Iris pigment epithelial cell (primary cell): Measurements from ENCODE around the gene SRRT.

Source experiments
- DNase-seq: peaks from one replicate; pipeline ENCODE4 v3.0.0-alpha.2; 2011; ENCODE audit warnings: low read depth

The SRRT gene

DNA sequence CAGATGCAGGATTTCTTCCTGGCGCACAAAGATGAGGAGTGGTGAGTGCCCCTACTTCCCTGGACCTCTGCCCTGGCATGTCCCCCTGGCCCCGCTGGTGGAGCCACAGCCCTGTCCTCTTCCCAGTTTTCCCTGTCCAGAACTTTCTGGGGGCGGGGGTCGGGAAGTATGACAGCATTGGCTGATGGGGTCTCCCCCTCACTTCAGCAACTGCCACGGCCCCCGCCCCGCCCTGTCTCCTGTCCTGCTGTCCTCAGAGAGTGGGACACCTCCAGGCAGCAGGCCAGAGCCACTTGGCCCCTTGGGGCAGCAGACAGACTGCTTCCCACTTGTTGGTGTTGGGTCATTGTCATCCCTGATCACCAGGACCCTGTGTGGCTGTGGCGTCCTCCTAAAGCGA, 7.3 kb downstream of the SRRT start:
- no peak for DNase-seq

DNA sequence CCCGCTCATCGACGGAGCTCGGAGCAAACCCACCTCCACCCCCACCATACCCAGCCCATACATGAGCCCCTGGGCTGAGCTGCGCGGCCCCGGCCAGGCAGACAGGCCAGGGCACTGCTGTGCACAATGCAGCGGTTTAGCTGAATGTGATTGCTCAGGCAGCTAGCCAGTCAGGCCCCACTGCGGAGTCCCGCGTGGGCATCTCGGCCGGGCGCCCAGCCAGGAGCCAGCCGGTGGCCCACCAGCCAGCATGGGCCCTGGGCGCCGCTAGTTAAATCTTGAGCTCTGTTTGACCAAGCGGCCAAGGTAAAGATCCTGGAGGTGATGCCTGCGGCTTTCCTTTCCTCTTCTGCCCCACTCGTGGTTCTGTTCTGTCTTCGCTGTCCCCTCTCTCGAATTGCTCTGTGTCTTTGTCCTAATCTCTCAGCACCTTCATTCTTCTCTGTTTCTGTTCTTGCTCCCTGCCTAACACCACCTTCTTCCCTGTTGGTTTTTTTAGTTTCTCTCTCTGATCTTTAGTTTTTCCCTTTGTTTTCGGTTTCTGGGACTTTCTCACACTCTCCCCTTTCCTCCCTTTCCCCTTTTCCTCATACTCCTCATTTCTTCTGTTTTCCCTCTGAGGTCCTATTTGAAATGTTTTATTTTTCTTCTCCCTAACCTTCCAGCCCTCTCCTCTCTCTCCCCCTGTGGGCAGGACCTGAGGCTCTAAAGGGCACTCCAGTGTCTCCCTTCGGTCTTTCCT, 8.1 kb downstream of the SRRT start:
- no peak for DNase-seq

DNA sequence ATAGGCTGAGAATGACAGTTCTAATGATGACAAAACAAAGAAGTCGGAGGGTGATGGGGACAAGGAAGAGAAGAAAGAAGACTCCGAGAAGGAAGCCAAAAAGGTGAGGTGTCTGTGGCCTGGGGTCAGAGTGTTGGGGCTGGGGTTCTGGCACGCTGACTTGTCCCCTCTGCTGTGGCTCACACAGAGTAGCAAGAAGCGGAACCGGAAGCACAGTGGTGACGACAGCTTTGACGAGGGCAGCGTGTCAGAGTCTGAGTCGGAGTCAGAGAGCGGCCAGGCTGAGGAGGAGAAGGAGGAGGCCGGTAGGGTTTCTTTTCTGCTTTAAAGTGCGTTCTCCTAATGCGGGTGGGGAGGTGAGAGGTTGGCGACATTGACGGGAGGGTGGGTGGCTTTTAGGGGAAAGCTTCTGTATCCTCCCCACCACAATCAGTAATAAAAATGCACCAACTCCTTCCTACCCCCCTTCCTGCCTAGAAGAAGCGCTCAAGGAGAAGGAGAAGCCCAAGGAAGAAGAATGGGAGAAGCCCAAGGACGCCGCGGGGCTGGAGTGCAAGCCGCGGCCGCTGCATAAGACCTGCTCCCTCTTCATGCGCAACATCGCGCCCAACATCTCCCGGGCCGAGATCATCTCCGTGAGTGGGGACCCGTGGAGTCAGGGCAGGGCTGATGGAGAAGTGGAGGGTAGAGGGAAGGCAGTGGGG, 10.0 kb downstream of the SRRT start:
- no peak for DNase-seq

DNA sequence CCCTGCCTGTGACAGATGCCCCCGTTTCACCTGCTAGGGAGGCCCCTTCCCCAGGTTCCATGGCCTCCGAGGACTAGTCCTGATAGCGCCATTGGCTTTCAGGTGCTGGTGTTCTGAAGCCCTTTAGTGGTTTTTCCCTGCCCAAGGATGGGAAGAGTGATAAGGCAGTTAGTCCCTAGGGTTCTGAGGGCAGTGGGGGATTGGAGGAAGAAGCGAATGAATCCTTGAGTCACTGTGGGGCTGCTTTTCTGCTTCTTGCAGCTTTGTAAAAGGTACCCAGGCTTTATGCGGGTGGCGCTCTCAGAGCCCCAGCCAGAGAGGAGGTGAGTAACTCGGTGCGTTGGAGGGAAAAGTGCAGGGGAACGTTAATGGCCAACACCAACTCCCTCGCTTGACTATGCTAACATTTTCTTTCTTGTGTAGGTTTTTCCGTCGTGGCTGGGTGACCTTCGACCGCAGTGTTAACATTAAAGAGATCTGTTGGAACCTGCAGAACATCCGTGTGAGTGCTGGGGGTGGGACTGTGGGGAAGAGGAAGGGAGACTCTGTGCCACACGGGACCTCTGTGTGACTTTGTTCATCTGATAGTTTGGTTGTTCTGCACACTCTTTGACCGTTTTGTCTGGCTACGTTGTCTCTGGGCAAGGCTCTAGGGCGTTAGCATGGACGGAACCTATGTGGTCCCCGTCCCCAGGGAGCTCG, 10.7 kb downstream of the SRRT start:
- DNase-seq: no peak

DNA sequence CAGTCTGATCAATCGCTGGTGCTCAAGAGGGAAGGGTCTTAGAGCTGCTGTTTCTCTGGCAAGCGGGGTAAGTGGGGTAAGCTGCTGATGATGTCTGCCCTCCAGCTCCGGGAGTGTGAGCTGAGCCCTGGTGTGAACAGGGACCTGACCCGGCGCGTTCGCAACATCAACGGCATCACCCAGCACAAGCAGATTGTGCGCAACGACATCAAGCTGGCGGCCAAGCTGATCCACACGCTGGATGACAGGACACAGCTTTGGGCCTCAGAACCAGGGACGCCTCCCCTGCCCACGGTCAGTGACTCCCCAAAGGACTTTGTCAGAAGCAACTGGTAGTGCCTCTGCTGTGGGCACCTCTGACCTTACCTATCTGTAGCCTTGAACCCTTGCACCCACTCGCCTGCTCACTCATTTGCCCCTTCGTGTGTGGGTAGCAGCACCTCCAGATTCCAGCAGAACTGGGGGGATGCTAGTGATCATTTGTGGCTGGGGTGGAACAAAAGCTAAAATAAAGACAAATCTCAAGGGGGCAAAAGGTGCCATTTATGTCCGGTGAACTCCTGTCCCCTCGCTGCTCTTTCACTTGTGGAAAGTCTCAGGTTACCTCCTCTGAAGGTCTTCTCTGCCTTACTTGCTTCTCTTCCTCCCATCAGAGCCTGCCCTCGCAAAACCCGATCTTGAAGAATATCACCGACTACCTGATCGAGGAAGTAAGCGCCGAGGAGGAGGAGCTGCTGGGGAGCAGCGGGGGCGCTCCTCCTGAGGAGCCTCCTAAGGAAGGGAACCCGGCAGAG, 11.4 kb downstream of the SRRT start:
- DNase-seq: no peak

DNA sequence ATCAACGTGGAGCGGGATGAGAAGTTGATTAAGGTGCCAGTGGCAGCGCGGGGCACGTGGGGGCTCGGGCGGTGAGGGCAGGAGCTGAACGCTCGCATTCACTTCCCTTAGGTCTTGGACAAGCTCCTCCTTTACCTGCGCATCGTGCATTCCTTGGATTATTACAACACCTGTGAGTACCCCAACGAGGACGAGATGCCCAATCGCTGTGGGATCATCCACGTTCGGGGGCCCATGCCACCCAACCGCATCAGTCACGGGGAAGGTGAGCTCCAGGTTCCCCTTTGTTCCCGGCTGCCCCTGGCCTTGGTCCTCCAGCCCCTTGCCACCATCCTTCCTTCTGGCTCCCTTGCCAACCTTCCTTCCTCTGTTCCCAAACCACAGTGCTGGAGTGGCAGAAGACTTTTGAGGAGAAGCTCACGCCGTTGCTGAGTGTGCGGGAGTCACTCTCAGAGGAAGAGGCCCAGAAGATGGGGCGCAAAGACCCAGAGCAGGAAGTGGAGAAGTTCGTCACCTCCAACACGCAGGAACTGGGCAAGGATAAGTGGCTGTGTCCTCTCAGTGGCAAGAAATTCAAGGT, 12.1 kb downstream of the SRRT start:
- DNase-seq: no peak

DNA sequence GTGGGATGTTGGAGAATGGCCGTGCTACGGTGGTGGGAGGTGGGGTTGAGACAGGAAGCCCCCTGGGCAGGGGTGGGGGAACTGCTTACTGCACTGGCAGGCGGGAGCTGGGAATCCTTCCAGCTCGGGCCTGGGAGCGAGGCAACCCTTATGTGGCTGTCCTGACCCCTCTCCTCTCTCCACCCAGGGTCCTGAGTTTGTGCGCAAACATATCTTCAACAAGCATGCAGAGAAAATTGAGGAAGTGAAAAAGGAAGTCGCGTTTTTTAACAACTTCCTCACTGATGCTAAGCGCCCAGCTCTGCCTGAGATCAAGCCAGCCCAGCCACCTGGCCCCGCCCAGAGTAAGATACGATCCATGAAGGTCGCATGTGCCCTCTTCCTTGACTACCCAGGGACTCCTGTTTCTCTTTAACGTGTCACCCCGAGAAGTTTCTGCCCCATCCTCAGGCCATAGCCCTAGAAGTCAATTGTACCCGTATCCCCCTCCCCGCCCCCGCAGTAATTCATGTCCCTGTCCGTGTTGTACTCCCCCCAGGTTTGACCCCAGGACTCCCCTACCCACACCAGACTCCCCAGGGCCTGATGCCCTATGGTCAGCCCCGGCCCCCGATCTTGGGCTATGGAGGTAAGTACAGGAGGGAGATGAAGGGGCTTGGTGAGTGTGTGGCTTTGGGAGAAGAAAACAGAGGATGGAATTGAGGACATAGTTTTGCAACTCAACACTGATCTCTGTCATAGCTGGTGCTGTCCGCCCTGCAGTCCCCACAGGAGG, 12.8 kb downstream of the SRRT start:
- no peak for DNase-seq

DNA sequence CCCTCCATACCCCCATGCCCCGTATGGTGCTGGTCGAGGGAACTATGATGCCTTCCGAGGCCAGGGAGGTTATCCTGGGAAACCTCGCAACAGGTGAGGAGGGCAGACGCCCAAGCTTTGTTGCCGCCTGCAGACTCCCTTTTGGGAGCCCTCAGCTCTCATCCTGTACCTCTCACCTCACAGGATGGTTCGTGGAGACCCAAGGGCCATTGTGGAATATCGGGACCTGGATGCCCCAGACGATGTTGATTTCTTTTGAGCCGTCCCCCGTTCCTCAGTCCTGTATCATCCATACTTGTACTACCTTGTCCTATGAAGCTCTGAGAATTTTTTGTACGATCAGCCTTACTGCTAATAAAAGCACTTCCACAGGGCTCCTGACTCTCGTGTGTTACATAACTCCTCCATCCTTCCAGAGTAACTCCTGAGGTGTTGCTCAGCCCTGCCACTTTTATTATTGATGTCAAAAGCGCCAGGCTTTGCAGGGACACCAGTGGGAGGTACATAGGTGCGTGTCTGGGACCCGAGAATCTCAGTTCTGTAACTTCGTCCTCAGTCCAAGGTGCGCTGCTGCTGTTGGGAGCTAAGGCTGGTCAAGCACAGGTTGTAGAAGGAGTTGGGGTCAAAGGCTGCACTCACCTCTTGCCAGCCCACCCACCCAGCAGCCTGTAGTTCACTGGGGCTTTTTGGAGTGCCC, 13.5 kb downstream of the SRRT start:
- peak; percentile 23 for DNase-seq

DNA sequence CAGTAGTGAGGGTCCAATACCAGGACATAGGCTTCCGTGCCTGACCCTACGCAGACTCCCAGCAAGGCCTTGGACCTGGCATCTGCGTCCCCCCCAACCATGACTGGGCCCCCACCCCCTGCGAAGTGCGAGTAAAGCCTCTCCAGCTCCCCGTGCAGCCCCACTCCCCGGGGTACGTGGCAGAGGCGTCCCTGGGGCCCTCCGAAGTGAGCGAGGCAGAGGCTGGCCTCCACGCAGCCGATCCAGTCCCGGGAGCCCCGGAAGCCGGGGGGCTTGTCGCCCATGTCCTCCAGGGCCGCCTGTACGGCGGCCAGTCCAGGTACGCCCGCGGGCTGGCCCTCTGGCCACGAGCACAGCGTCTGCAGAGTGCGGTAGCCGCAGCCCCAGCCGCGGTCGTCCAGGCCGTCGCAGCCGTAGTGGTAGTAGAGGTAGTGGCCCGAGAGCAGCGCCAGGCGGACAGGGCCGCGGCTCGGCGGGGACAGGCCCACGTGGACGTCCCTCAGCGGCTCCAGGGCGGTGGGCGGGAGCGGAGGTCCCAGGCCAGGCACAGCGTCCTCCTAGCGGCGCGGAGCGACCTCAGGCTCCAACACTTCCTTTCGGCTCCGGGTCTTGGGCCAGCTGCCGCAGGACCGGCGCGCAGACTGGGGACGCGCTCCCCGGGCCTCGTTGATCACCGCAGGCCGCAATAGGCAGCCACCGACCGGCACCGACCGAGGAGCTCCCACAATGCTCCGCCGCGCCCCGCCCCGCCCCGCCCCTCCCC, 14.3 kb downstream of the SRRT start, which contains the start of gene UFSP1:
UFSP1 (minus strand) TSS at position 728 of the 763 bp plus-strand sequence; CDS start at position 284, 444 bp downstream.
- DNase-seq: peak; percentile 11

DNA sequence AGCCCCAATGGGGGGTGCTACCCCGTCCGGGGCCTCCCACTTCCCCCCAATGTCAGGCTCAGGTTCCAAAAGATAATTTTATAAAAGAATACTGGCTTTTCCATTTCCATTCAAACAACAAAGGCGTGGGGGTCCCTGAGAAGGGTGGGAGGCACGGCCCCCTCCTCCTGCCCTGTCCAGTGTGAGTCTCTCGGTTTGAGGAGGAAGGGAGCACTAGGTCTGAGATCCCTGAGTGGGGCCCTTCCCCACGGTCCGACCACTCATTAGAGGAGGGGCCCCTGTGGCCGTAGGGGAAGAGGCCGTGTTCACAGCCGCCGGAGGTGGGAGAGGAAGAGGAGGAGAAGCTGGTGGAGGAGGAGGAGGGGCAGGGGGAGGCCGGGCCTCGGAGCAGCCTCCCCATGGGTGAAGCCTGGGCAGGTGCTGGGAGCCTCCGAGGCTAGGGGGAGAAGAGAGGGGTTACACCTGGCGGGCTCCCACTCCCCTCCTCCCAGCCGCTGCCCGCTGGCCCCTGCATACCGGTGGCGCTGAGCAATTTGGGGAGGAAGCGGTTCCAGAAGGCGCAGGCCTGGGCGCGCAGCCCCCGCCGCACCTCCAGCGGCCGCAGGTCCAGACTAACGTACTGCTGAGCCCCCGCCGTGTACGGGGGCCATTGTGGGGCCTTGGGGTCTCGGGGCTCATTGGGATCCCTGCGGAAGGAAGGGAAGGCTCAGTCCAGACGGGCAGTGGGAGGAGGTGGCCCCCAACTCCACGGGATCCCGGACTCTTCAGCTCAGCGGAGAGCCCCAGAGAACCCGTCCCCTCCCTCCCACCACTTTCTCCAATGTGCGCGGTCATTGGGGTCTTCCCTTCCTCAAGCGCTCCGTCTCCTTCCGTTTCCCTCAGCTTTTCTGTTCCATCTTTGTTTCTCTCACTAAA, 16.0 kb downstream of the SRRT start:
- DNase-seq: peak; percentile 18

DNA sequence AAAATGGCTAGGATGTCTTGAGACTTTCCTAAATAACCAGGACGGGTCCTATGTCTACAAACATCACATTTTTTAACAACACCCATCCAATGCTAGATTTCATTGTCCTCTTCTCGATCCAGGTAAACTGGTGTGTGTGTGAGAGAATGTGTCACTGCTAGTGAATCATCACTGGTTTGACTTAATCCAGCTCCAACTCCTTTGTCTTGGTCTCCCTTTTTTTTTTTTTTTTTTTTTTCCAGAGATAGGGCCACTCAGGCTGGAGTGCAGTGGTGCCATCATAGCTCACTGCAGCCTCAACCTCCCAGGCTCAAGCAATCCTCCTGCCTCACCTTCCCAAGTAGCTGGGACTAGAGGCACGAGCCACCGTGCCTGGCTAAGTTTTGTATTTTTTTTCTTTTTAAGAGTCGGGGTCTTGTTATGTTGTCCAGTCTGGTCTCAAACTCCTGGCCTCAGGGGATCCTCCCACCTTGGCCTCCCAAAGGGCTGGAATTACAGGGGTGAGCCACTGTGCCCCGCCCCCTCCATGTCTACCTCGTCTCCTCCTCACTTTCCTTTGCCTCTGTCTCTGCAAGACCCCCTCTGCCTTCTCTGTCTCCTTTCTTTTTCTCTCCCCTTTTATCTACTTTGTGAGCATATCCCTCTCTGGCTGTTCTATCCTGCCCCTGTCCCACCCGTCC, 16.8 kb downstream of the SRRT start:
- peak; percentile 24 for DNase-seq

DNA sequence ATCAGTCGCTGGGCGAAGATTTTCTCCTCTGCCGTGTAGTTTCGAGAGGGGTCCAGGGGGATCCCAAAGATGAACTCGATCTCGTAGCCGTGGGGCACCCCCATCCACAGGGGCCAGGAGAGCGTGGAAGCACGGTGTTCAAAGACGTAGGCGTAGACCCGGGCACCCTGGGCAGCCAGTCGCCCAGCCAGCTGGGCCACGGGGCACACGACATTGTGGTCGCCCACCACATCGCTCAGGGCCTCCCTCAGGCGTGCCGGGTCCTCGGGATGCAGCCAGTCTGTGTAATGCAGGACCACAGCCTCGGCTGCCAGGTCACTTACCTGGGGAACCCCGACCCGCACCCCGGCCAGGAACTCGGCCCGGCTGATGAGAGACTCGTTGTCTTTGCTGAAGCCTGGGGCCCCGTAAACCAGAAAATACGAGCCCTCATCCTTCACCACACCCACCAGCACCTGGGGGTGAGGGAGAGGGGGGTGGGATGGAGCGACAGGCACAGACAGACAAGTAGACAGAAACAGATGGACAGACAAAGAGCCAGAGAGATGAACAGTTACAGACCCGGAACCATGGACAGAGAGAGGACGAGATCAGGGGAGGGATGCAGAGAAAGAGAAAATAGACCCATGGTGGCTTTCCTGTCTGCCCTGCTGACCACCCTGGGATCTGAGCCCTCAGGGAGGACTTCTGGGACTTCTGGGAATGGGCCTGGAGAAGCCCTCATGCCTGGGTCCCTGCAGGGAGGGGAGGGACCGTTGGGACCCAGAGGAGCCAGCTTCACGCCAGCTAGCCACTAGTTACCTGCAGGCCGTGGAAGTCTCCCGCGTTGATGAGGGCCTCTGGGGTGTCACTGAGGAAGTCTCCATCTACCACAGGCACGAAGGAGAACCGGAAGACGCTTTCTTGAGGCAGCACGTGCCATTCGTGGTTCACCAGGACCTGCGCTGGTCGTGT, 17.7 kb downstream of the SRRT start:
- no peak for DNase-seq

DNA sequence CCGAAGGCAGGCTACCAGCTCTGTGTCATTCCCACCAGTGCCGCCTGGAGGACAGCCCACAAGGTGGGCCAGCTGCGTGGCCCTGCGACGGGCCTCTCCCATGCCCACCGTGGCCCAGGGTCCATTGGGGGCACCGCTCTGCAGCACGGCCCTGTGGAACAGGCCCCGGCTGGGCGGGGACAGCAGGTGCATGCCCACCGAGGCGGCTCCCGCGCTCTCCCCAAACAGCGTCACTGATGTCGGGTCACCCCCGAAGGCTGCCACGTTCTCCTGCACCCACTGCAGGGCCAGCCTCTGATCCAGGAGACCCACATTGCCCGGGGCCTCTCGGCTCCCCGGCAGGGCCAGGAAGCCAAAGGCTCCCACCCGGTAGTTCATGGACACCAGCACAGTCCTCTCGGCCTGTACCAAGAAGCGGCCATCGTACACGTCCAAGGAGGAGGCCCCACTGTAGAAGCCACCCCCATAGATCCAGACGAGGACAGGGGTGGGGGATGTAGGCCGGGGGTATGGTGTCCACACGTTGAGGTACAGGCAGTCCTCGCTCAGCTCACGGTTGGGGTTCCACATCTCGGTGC, 18.5 kb downstream of the SRRT start:
- DNase-seq: no peak

DNA sequence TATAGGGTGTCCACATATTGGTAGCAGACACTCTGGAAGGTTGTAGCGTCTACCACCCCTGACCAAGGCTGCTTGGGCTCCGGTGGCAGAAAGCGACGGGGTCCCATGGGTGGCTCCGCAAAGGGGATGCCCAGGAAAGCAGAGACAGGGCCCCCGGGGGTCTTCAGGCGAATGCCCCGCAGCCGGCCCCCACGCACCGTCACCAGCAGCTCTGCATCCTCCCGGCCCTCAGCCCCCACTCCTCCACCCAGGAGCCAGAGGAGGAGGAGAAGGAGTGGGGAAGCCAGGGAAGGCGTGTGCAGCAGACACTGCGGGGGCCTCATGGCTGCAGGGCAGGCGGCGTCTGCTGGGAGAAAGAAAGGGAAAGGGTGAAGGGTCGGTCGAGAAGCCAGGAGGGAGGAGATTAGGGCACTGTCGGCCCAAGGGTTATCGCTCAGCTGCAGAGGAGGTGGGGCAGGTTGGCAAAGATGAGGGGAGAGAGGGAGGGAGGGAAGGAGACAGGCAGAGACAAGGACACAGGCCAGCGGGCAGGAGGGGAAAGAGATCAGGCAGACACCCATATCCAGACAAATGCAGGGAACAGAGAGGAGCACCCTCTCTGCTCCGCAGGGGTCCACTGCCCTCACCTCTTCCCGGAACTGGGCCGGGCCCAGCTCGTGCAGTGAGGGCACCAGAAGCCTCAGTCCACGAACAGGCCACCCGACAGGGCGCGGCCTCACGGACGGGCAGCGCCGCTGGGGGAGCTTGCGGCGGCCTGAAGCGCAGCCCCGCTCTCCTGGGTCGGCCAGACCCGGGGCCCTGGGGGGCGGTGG, 19.2 kb downstream of the SRRT start:
- DNase-seq: no peak

DNA sequence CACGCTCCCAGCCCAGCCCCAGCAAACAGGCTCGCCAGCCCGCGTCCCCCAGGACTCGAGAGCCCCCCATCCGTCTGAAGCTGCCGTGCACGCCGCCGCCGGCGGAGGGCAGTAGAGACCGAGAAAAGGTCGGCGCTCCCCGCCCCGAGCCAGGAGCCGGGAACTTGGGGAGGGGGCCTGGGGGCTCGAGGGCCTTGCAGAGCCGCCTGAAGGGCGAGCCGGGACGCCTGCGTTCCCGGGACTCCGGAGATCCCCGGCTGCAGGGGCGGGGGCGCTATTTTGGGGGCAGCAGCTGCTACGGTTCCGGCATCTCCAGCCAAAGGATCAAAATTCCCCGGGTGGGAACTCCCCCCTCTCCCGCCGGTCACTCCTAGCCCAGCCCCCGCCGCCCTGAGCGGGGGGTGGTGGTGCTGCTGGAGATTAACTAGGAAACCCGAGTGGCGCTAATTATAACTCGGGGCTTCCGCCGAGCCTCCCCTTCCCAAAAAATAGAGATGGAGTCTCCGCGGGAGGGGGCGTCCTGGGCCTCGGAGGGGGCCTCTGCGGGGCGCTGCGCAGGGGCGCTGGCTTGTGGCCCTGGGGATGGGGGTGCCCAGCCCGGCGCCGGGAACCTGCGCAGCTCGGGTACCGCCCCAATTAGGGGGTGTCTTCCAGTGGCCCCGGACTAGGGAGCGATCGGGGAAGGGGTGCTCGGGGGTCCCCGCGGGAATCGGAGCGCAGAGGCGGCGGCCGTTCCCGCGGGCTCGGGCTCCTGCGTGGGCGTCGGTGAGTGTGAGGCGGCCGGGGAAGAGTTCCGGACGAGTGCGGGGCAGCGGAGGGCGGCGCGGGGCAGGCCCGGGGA, 20.2 kb downstream of the SRRT start:
- no peak for DNase-seq
